Hepatocyte (in vitro differentiated cells): ENCODE results near the gene CA11. TPM values are rescaled to one million over a fixed set of nuclear protein-coding genes. Genes with fewer than 3 reads are reported as not detected.

ENCODE experiments used
- DNase-seq: peaks from one replicate; pipeline ENCODE4 v3.0.0-alpha.2; 2016; ENCODE audit warnings: low spot score
- H2AFZ ChIP-seq: fragments of 200-600 bp; sonication (generic); 2 replicates; pipeline ENCODE4 v1.6.0; 2016; ENCODE audit warnings: antibody characterized with exemption, mild to moderate bottlenecking
- H3K27ac ChIP-seq: fragments of 200-600 bp; sonication (generic); 2 replicates; pipeline ENCODE4 v1.5.1; 2016; ENCODE audit warnings: mild to moderate bottlenecking
- H3K27me3 ChIP-seq: fragments of 200-600 bp; sonication (generic); 2 replicates; pipeline ENCODE4 v1.6.1; 2016
- H3K36me3 ChIP-seq: fragments of 200-600 bp; sonication (generic); replicated peaks from 2 replicates; pipeline ENCODE4 v1.5.1; 2016; ENCODE audit warnings: low read depth; ENCODE audit not compliant: insufficient read depth
- H3K4me1 ChIP-seq: fragments of 200-600 bp; sonication (generic); 2 replicates; pipeline ENCODE4 v1.5.1; 2016; ENCODE audit warnings: mild to moderate bottlenecking, moderate library complexity; ENCODE audit not compliant: insufficient read depth
- H3K4me2 ChIP-seq: fragments of 200-600 bp; sonication (generic); 2 replicates; pipeline ENCODE4 v1.6.0; 2016
- H3K4me3 ChIP-seq: fragments of 200-600 bp; sonication (generic); 2 replicates; pipeline ENCODE4 v1.5.1; 2016; ENCODE audit warnings: mild to moderate bottlenecking
- H3K79me2 ChIP-seq: fragments of 200-600 bp; sonication (generic); 2 replicates; pipeline ENCODE4 v1.6.0; 2017; ENCODE audit warnings: mild to moderate bottlenecking
- H3K9me2 ChIP-seq: fragments of 200-600 bp; sonication (generic); replicated peaks from 2 replicates; pipeline ENCODE4 v1.6.0; 2017; ENCODE audit warnings: mild to moderate bottlenecking; ENCODE audit not compliant: insufficient read depth
- H3K9me3 ChIP-seq: fragments of 200-600 bp; sonication (generic); 2 replicates; pipeline ENCODE4 v1.5.1; 2016; ENCODE audit warnings: low read depth, mild to moderate bottlenecking
- H4K20me1 ChIP-seq: fragments of 200-600 bp; sonication (generic); 2 replicates; pipeline ENCODE4 v1.6.0; 2016; ENCODE audit warnings: mild to moderate bottlenecking; ENCODE audit not compliant: insufficient read depth, poor library complexity, severe bottlenecking
- CTCF ChIP-seq: fragments of 200-600 bp; sonication (generic); IDR thresholded peaks from 2 replicates; pipeline ENCODE4 v1.5.1; 2016; ENCODE audit warnings: antibody characterized with exemption, mild to moderate bottlenecking; ENCODE audit not compliant: poor library complexity
- EZH2 ChIP-seq: fragments of 200-600 bp; sonication (generic); IDR thresholded peaks from 2 replicates; pipeline ENCODE4 v1.6.1; 2016; ENCODE audit warnings: antibody characterized with exemption, mild to moderate bottlenecking, borderline replicate concordance
- EZH2phosphoT487 ChIP-seq: fragments of 200-600 bp; sonication (generic); IDR thresholded peaks from one replicate; pipeline ENCODE4 v1.6.1; 2018; ENCODE audit warnings: antibody characterized with exemption, mild to moderate bottlenecking, low read depth, moderate library complexity; ENCODE audit not compliant: unreplicated experiment, severe bottlenecking
- WGBS: methylation state at CpG from one replicate; pipeline ENCODE4 v1.1.6; 2016; ENCODE audit warnings: low lambda C conversion rate; ENCODE audit errors: missing lambda C conversion rate; 5-methylcytosine and 5-hydroxymethylcytosine counted together
- polyA plus RNA-seq: library from polyadenylated mRNA; unstranded; fragments of >200 nt; fragmentation: Nextera tagmentation; extraction: Ambion mirVana; gene quantifications from 2 replicates; pipeline ENCODE4 v1.2.1, GENCODE V29; 2016
- total RNA-seq: library from RNA; depleted of rRNA; stranded (reverse); fragments of >200 nt; gene quantifications from 2 replicates; pipeline ENCODE4 v1.2.3, GENCODE V29; 2014

Gene CA11
- total and polyA plus RNA-seq, 2 experiments from 2014 or later = 12.0 to 43.6 TPM

GRCh38 chr19:48636859-48637448 lies 9.0 kb downstream of the CA11 start, which contains the start of gene DBP:
TSS of gene DBP (minus strand) at chr19:48637379. CDS start at chr19:48636994, 385 bp downstream.
- WGBS = 2% methylated on average over 39 of the region's 40 CpGs
- DNase-seq = peak; percentile 67
- TF ChIP-seq EZH2 = no peak
- no peak for TF ChIP-seq EZH2phosphoT487
- peak; percentile 18 for TF ChIP-seq CTCF

GRCh38 chr19:48635966-48636858 lies 9.8 kb downstream of the CA11 start:
- H3K4me1 ChIP-seq = peaks cover 21% of the 10 kb centered on the region
- H3K9me2 ChIP-seq = no peaks in the 10 kb centered on the region
- H3K79me2 ChIP-seq = peaks cover 5% of the 10 kb centered on the region
- peak overlapping the region; percentile 22 for H2AFZ ChIP-seq
- peak; percentile 60 for DNase-seq
- H3K36me3 ChIP-seq = no peaks in the 10 kb centered on the region
- WGBS = 8% methylated on average over 31 of the region's 35 CpGs
- no peaks in the 10 kb centered on the region for H3K9me3 ChIP-seq
- peak overlapping the region; percentile 76 for H3K4me2 ChIP-seq
- peak overlapping the region; percentile 78 for H3K27ac ChIP-seq
- no peaks in the 10 kb centered on the region for H3K27me3 ChIP-seq
- H4K20me1 ChIP-seq = no peaks in the 10 kb centered on the region
- no peak for TF ChIP-seq EZH2phosphoT487
- TF ChIP-seq CTCF = no peak
- TF ChIP-seq EZH2 = no peak
- H3K4me3 ChIP-seq = peak overlapping the region; percentile 43

More at GRCh38 chr19:48636859-48637448, 9.0 kb downstream of the CA11 start, which contains the start of gene DBP:
- Histone ChIP-seq H3K9me3 (no peaks in the 10 kb centered on the region), H3K36me3 (no peaks in the 10 kb centered on the region), H3K27me3 (no peaks in the 10 kb centered on the region), H2AFZ (peak within 1 kb of the TSS; percentile 43), H3K4me3 (peak within 1 kb of the TSS; percentile 23), H3K27ac (peak within 1 kb of the TSS; percentile 96), H3K9me2 (no peaks in the 10 kb centered on the region), H3K4me2 (peak within 1 kb of the TSS; percentile 76), H3K4me1 (peaks cover 20% of the 10 kb centered on the region), H4K20me1 (no peaks in the 10 kb centered on the region), H3K79me2 (peaks cover 5% of the 10 kb centered on the region)

GRCh38 chr19:48635263-48635965 lies 10.6 kb downstream of the CA11 start:
- Histone ChIP-seq H4K20me1 (no peaks in the 10 kb centered on the region), H3K4me2 (peak overlapping the region; percentile 76), H2AFZ (peak overlapping the region; percentile 22), H3K9me3 (no peaks in the 10 kb centered on the region), H3K27ac (peak overlapping the region; percentile 81), H3K9me2 (no peaks in the 10 kb centered on the region), H3K36me3 (no peaks in the 10 kb centered on the region), H3K4me3 (peak overlapping the region; percentile 43), H3K27me3 (no peaks in the 10 kb centered on the region), H3K79me2 (peaks cover 5% of the 10 kb centered on the region), H3K4me1 (peaks cover 29% of the 10 kb centered on the region)
- TF ChIP-seq CTCF = no peak
- TF ChIP-seq EZH2 = no peak
- TF ChIP-seq EZH2phosphoT487 = no peak
- 16% methylated on average over 9 of the region's 67 CpGs for WGBS
- DNase-seq = peak; percentile 90
